GM12875 (cell line): Measurements from ENCODE around the gene SAT2.

Experiments
- H3K4me3 ChIP-seq: one replicate; pipeline ENCODE4 v1.5.1; 2011; ENCODE audit warnings: low read depth, low read length, control low read depth
- TF ChIP-seq, protein P1 (sequence below): IDR thresholded peaks from 2 replicates; pipeline ENCODE4 v1.5.1; 2011; ENCODE audit warnings: low read depth, mild to moderate bottlenecking, control low read depth, inconsistent platforms, low read length, moderate library complexity, borderline replicate concordance; ENCODE audit not compliant: insufficient read depth

Gene SAT2

DNA sequence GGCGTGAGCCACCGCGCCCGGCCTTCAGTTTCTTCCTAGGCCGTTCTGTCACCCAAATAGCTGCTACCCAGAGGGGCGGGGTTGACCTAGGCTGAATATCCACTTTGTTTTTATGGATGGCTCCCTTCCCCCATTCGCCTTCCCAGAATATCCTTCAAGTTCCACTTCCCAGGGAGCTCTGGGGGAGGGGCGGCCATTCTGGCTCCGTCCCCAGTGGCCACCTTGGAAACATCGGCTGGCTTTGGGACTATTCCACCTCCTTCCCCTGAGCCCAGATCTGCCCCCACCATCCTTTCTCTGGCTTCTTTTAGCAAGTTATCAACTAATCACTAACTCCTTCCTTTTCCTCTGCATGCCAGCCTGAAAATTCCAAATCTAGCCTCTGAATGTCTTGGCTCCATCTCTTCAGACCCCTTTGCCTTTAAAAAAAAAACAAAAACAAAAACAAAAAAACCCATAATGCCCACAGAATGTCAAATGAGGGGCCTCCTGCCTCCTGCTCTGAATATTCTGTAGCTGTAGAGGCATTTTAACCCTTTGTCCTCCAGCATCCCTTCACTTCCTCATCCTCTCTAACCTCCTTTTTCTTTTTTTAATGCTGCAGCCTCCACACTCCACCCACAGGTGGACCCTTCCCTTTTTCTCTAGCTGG is 29.5 kb upstream of the SAT2 start:
- no peak overlapping the region for H3K4me3 ChIP-seq
- TF ChIP-seq, protein P1, sequence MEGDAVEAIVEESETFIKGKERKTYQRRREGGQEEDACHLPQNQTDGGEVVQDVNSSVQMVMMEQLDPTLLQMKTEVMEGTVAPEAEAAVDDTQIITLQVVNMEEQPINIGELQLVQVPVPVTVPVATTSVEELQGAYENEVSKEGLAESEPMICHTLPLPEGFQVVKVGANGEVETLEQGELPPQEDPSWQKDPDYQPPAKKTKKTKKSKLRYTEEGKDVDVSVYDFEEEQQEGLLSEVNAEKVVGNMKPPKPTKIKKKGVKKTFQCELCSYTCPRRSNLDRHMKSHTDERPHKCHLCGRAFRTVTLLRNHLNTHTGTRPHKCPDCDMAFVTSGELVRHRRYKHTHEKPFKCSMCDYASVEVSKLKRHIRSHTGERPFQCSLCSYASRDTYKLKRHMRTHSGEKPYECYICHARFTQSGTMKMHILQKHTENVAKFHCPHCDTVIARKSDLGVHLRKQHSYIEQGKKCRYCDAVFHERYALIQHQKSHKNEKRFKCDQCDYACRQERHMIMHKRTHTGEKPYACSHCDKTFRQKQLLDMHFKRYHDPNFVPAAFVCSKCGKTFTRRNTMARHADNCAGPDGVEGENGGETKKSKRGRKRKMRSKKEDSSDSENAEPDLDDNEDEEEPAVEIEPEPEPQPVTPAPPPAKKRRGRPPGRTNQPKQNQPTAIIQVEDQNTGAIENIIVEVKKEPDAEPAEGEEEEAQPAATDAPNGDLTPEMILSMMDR = no peak

DNA sequence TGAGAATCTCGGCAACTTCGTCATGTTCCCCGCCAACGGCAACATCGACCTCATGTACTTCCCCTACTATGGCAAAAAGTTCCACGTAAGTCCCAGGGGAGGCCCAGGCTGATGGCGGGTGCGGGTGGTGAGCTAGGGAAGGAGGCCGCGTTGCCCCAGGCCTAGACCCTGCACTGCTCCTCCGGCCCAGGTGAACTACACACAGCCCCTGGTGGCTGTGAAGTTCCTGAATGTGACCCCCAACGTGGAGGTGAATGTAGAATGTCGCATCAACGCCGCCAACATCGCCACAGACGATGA is 27.9 kb upstream of the SAT2 start:
- H3K4me3 ChIP-seq = no peak overlapping the region
- TF ChIP-seq, protein P1 = no peak

DNA sequence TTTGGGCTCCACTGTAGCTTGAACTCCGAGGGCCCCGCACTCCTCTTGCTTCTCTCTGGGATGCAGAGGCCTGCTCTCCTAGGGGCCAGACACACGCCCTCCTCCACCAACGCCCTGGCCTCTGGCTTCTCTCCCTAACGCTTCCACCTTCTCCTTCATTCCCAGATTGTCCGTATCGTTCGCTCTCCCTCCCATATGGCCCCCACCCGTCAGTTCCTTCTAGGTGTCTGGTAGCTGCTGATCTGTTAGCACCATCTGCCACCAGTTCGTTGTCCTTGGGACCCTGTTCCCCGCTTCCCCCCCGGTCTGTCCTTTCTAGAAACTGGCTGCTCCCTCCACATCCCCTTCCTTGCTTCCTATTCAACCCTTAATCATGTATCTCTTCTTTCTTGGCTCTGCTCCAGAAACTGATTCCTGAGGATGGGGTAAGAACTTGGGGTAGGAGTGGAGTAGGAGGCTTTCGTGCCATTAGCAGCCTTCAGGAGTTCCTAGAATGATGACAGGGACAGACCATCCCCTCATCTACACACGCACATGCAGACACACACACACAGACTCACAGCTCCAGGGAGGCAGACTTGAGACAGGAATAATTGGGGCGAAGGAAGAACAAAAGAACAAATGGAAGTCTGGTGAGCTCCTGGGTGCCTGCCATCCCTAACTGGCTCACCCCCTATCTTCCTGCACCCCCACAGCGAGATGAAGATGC is 27.4 kb upstream of the SAT2 start:
- H3K4me3 ChIP-seq = no peak overlapping the region
- TF ChIP-seq, protein P1 = no peak

DNA sequence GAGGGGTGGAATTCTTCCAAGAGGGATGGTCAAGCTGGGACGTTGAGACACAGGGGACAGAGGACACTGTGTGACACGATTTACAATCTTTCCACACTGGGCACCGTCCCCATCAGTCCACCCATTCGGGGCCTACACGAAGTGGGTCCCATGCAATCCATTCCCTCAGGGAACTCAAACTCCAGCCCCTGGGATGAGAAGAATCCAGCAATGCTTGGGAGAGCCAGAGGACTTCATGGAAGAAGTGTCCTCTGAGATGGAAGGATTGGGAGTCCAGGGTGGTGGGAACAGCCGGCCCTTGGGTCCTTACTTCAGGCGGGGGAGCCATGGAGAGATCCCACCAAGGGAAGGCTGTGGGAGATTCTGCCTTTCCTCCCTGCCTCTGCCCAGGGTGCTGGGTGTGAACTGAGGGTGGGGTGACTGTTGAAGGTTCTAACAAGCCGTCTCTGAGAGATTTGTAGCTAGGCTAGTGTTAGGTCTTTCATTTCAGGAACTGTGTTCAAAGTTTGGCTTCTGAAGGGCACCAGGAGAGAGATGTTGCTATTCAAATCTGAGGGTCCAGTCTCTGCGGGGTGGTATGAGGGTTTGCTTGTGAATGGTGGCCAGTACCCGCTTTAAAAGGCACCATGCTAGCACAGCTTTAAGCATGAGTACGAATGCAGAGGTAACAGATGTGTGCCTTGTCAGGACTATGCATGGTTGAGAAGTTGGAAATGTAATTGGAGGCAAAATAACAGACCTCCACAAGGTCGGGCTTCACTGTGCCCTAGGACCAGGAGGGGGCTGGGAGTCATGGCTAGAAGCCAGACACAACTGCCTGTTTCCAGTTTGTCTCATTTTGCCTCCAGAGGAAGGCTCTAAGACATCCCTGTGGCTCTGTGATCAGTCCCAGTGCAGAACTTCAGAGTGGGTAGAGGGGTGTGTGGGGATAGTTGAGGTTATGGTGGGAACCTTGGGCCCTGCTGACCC is 25.1 kb upstream of the SAT2 start:
- TF ChIP-seq, protein P1 = no peak
- no peak overlapping the region for H3K4me3 ChIP-seq

DNA sequence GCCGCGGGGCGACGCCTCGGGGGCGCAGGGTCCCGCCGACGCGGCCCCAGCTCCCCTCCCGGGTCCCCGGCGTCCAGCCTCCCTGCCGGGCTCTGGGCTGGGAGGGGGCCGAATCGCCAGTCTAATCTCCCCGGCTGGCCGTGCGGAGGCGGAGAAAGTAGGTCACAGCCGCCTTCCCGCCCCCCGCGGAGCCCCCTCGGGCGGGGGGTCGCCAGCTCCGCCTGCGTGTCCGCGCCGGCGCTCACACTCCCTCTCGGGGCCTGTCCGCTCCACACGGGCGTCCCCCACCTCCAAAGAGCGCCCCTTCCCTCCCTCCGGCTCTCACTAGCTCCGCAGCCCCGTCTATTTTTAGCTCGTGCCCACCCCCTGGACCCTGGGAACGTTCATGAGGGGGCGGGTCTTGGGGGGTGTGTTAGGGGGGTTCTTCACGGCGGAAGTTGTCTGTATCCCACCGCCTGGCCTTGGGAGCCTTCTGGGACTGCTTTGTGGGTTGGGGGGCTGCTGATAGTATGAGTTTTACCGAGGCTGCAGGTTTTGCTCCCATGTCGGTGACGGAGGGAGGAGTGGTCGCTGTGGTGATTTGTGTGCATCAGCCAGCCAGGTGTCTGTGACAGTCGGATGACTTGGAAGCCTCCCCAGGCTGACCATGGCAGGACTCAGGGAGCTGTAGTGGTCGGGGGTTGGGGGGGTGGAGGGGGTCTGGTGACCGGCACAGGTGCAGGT is 24.2 kb upstream of the SAT2 start:
- TF ChIP-seq, protein P1 = no peak
- H3K4me3 ChIP-seq = no peak overlapping the region

DNA sequence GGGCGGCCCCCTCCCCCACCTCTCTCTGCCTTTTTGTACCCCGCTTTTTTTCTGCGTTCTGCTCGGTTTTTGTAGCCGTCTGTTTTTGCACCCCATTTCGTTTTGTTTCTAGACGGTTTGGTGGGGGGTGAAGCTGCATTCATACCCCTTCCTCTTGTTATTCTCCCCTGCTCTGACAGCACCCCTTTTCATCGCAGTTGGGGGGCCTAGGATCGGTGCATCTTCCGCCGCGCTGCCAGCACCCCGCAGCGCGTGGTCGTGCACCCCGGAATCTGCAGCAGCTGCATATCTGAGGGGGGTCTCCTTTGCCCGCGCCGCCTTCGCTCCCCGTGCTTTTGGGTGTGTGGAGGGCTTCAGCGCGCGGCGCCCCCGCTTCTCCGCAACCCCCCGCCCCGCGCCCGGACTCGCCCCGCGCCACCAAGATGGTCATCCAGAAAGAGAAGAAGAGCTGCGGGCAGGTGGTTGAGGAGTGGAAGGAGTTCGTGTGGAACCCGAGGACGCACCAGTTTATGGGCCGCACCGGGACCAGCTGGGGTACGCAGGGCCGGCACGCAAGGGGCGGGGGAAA is 23.6 kb upstream of the SAT2 start:
- H3K4me3 ChIP-seq = peak overlapping the region; percentile 5

More for the DNA sequence above, 23.6 kb upstream of the SAT2 start:
- TF ChIP-seq, protein P1 = no peak
